Measurements from ENCODE around the gene SGCD.

SGCD gene

GRCh38 chr5:156522651-156523529, 195.9 kb downstream of the SGCD start:
- H3K4me3 ChIP-seq (ENCODE audit: low read depth, low read length) = no peak overlapping the region
- TF ChIP-seq CTCF (IDR thresholded peaks at IDR 0.05; ENCODE audit: low read depth, low read length) = no peak
- in situ Hi-C loops (cut with HindIII; ENCODE audit: low sequenced_read_pairs) = no loop called here
- DNase-seq (ENCODE audit: low read depth, low spot score) = no peak

DNA sequence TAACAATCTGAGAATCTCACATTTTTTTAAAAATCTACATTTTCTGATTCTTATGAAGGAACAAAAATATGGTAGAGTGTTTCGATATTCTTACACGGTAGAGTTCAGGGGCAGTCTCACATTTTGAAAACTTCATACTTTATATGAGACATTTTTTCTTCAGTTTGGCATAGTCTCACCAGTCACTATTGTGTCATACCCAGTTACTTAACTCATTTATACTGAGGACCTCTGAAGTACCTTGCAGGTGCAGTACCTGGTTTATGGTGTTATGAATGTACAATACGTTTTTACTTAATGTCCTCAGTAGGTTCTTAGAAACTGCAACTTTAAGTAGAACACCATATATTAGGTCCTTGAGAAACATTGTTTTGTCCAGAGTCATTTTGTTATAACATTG, 196.6 kb downstream of the SGCD start:
- in situ Hi-C loops (cut with HindIII; ENCODE audit: low sequenced_read_pairs) = no loop called here
- no peak for DNase-seq (ENCODE audit: low read depth, low spot score)
- TF ChIP-seq CTCF (IDR thresholded peaks at IDR 0.05; ENCODE audit: low read depth, low read length) = no peak
- H3K4me3 ChIP-seq (ENCODE audit: low read depth, low read length) = no peak overlapping the region

DNA sequence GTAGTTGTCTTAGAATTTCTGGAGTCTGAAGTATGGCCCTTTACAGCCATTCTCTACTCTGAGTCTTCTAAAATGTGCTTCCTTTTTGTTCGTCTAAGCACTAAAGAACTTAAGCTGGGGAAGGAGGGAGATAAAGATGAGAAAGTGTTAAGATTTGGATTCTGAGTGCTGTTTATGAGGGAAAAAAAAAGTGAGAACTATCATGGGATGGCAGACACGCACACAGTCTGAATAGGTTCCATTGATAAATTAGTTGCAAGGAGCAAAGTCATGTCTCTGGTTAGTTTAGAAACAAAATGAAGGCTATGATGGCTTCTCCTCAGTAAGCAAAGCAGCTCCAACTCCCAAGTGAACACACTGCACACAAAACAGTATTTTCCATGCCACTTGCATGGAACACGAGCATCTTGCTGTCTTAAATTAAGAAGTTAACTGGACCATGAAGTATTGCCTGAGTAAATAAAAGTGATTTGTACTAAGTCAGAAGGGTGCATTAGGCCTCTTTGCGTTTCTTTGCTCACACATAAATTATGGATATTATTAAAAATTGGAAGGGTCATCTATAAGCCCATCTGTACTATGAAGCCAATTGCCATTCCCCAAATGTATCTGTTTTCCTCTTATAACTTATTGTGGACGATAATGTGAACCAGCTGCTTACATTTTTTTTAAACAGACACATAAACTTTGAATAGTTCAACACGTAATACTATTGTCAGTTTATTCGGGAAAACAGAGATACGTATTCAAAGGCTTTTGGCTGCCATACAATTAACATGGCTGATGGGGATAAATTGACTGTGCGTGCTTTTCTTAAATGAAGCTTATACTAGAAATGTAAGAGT, 199.3 kb downstream of the SGCD start:
- TF ChIP-seq CTCF (IDR thresholded peaks at IDR 0.05; ENCODE audit: low read depth, low read length) = no peak
- DNase-seq (ENCODE audit: low read depth, low spot score) = no peak
- H3K4me3 ChIP-seq (ENCODE audit: low read depth, low read length) = no peak overlapping the region
- in situ Hi-C loops (cut with HindIII; ENCODE audit: low sequenced_read_pairs) = no loop called here

DNA sequence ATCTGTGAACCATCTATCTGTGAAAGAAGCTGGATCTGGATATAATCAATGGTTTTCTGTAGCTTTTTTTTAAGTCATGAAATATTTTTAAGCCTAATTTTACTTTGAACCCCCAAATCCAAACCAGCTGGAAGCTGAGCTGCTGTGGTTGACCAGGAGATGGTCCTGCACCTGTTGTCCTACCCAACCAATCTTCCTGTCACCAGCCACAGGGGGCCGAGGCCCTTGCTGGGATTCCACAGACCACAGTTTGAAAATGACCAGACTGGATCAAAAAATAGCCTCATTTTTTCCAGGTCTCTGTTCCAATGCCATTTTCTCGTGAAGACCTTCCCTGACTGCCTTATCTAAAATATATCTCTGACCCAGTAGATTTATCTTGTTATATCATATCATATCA, 200.6 kb downstream of the SGCD start:
- no peak overlapping the region for H3K4me3 ChIP-seq (ENCODE audit: low read depth, low read length)
- no peak for TF ChIP-seq CTCF (IDR thresholded peaks at IDR 0.05; ENCODE audit: low read depth, low read length)
- in situ Hi-C loops (cut with HindIII; ENCODE audit: low sequenced_read_pairs) = no loop called here
- no peak for DNase-seq (ENCODE audit: low read depth, low spot score)

DNA sequence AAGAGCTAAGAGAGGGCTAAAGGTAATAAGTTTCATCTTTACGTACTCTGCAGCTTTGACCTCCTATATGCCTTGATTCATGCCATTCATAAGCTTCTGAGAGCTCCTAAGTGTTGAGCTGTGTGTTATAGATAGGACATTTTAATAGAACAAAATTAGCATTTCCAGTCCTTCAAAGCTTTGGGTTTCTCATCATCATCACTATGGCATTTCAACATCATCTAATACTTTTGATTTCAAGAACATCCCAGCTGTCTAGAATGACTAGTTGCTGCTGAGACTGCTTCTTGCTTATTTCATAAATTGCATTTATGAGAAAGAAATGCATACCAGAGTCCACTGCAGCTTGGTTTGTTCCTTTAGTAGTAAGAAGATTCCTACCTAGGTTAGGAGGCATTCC, 201.7 kb downstream of the SGCD start:
- no peak for DNase-seq (ENCODE audit: low read depth, low spot score)

More for the DNA sequence above, 201.7 kb downstream of the SGCD start:
- in situ Hi-C loops (cut with HindIII; ENCODE audit: low sequenced_read_pairs) = no loop called here
- TF ChIP-seq CTCF (IDR thresholded peaks at IDR 0.05; ENCODE audit: low read depth, low read length) = no peak
- no peak overlapping the region for H3K4me3 ChIP-seq (ENCODE audit: low read depth, low read length)

Measured in astrocyte of the spinal cord (primary cell).